SK-N-MC (cell line): ENCODE data around the gene ITPR2.

Experiments used
- EZH2 ChIP-seq: fragments of 200-600 bp; sonication (generic); IDR thresholded peaks from one replicate; pipeline ENCODE4 v1.6.1; 2017; ENCODE audit warnings: antibody characterized with exemption
- FOXP2 ChIP-seq: optimal IDR thresholded peaks from 2 replicates; pipeline ENCODE3; 2011; ENCODE audit warnings: mild to moderate bottlenecking, moderate library complexity; ENCODE audit not compliant: insufficient read depth; ENCODE audit errors: extremely low read length, control extremely low read depth
- POLR2AphosphoS5 ChIP-seq: IDR thresholded peaks from 2 replicates; pipeline ENCODE4 v1.6.1; 2012; ENCODE audit warnings: mild to moderate bottlenecking, low read depth, low read length, borderline replicate concordance

DNA sequence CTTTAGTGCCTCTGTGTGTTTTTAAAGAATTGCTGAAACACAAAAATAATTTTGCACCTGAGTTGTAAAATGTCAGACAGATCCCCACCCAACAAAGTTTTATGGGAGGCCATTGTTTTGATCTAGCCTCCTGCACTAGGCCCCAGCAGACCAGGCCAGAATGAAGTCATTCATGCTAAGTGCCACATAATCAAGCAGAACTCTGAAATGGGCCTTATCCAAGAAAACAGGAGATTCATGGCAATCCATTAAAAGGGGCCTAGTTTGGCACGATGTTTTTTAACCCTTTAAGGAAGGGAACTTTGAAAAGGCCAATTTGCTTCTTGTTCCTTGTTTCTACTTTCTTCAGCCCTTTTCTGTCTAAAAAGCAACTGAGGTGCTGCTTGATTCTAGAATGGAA, 260.9 kb downstream of the ITPR2 start:
- TF ChIP-seq EZH2, result no peak
- no peak for TF ChIP-seq POLR2AphosphoS5
- TF ChIP-seq FOXP2, result no peak
